GM19324 (cell line): ENCODE measurements around the gene CAMKK2.
"Not testable (repeated sequence)": the region's sequence is repeated elsewhere in the genome, so short reads cannot be mapped to it uniquely, and the experiment has no call there.

Experiments used
- ATAC-seq: cut with Tn5 transposase; IDR thresholded peaks from one replicate; pipeline ENCODE4 v1.9.1; 2021; ENCODE audit warnings: mild to moderate bottlenecking, moderate library complexity; ENCODE audit not compliant: unreplicated experiment, low FRiP score

CAMKK2 gene

GRCh38 chr12:121250359-121250758 is 46.1 kb downstream of the CAMKK2 start:
- ATAC-seq, result no peak

GRCh38 chr12:121248622-121249021 is 47.9 kb downstream of the CAMKK2 start:
- peak; percentile 93 for ATAC-seq

- no peak for ATAC-seq
Measured at GRCh38 chr12:121246893-121247557, 49.5 kb downstream of the CAMKK2 start.

- ATAC-seq, result no peak
Measured at GRCh38 chr12:121245951-121246350, 50.6 kb downstream of the CAMKK2 start.

GRCh38 chr12:121245031-121245430 is 51.5 kb downstream of the CAMKK2 start:
- no peak for ATAC-seq

- ATAC-seq, result no peak
Measured at GRCh38 chr12:121241156-121241970, 55.1 kb downstream of the CAMKK2 start.

GRCh38 chr12:121240484-121241101 is 55.9 kb downstream of the CAMKK2 start:
- ATAC-seq, result no peak

- no peak for ATAC-seq
Measured at GRCh38 chr12:121240062-121240420, 56.5 kb downstream of the CAMKK2 start.

GRCh38 chr12:121239351-121240061 is 57.0 kb downstream of the CAMKK2 start:
- ATAC-seq, result no peak

GRCh38 chr12:121238604-121239350 is 57.7 kb downstream of the CAMKK2 start:
- no peak for ATAC-seq

- no peak for ATAC-seq
Measured at GRCh38 chr12:121238086-121238485, 58.4 kb downstream of the CAMKK2 start.

GRCh38 chr12:121237415-121237814 is 59.1 kb downstream of the CAMKK2 start:
- no peak for ATAC-seq

GRCh38 chr12:121236776-121237175 is 59.7 kb downstream of the CAMKK2 start:
- ATAC-seq, result no peak

- no peak for ATAC-seq
Measured at GRCh38 chr12:121233628-121234020, 62.9 kb downstream of the CAMKK2 start.

GRCh38 chr12:121232977-121233627 is 63.4 kb downstream of the CAMKK2 start:
- ATAC-seq, result no peak

GRCh38 chr12:121232163-121232562 is 64.3 kb downstream of the CAMKK2 start:
- ATAC-seq, result no peak

- no peak for ATAC-seq
Measured at GRCh38 chr12:121230538-121230907, 66.0 kb downstream of the CAMKK2 start.

GRCh38 chr12:121229826-121230537 is 66.5 kb downstream of the CAMKK2 start:
- ATAC-seq, result not testable (repeated sequence)
